GM19324 (cell line): ENCODE results near the gene FIG4.
"Not testable (repeated sequence)": the region's sequence is repeated elsewhere in the genome, so short reads cannot be mapped to it uniquely, and the experiment has no call there.

ENCODE experiments used
- ATAC-seq: cut with Tn5 transposase; IDR thresholded peaks from one replicate; pipeline ENCODE4 v1.9.1; 2021; ENCODE audit warnings: mild to moderate bottlenecking, moderate library complexity; ENCODE audit not compliant: unreplicated experiment, low FRiP score

FIG4 gene

GRCh38 chr6:109690737-109691621 lies at the start of gene FIG4, which contains the start of gene AK9:
Gene FIG4 (plus strand): TSS chr6:109691296. CDS start chr6:109691436, 140 bp downstream.
Gene AK9 (minus strand): TSS chr6:109691202. CDS start chr6:109675745, 15,457 bp downstream.
- ATAC-seq, result peak; percentile 98

- no peak for ATAC-seq
These were observed 47.0 kb upstream of the FIG4 start for GRCh38 chr6:109644131-109644530.

GRCh38 chr6:109653264-109653663 lies 37.8 kb upstream of the FIG4 start:
- no peak for ATAC-seq

GRCh38 chr6:109655761-109656262 lies 35.3 kb upstream of the FIG4 start:
- no peak for ATAC-seq

- ATAC-seq, result no peak
These were observed 30.4 kb upstream of the FIG4 start for GRCh38 chr6:109660526-109661320.

- no peak for ATAC-seq
These were observed 28.9 kb upstream of the FIG4 start for GRCh38 chr6:109662192-109662591.

- ATAC-seq, result no peak
These were observed 21.3 kb upstream of the FIG4 start for GRCh38 chr6:109669811-109670210.

- ATAC-seq, result no peak
These were observed 19.4 kb upstream of the FIG4 start for GRCh38 chr6:109671733-109672132.

- no peak for ATAC-seq
These were observed 18.9 kb upstream of the FIG4 start for GRCh38 chr6:109672175-109672574.

- no peak for ATAC-seq
These were observed 18.3 kb upstream of the FIG4 start for GRCh38 chr6:109672839-109673238.

GRCh38 chr6:109676724-109677123 lies 14.4 kb upstream of the FIG4 start:
- ATAC-seq, result no peak

- ATAC-seq, result no peak
These were observed 12.9 kb upstream of the FIG4 start for GRCh38 chr6:109678240-109678639.

- ATAC-seq, result not testable (repeated sequence)
These were observed 12.2 kb upstream of the FIG4 start for GRCh38 chr6:109678661-109679505.

GRCh38 chr6:109686566-109687265 lies 4.4 kb upstream of the FIG4 start:
- no peak for ATAC-seq

GRCh38 chr6:109687271-109687761 lies 3.8 kb upstream of the FIG4 start:
- no peak for ATAC-seq

- ATAC-seq, result peak; percentile 38
These were observed 741 bp upstream of the FIG4 start for GRCh38 chr6:109690373-109690736.

GRCh38 chr6:109693111-109693510 lies 2.0 kb downstream of the FIG4 start:
- ATAC-seq, result peak; percentile 32

GRCh38 chr6:109695468-109695867 lies 4.4 kb downstream of the FIG4 start:
- ATAC-seq, result no peak

- ATAC-seq, result no peak
These were observed 5.3 kb downstream of the FIG4 start for GRCh38 chr6:109696355-109696754.

GRCh38 chr6:109701221-109701620 lies 10.1 kb downstream of the FIG4 start:
- no peak for ATAC-seq
